Measurements from ENCODE around the gene GRAMD2B. TPM values are rescaled to one million over a fixed set of nuclear protein-coding genes. Genes with fewer than 3 reads are reported as not detected.

The GRAMD2B gene
- total and polyA plus RNA-seq, 5 donors from 2014 or later, result 6.5 to 16.8 (median 8.1) TPM

- Histone ChIP-seq H3K27me3 (ENCODE audit: control insufficient read depth, insufficient read depth, low read length) (no peaks in the 10 kb centered on the region), H3K4me1 (ENCODE audit: control insufficient read depth, insufficient read depth, low read length, poor library complexity, severe bottlenecking) (no peaks in the 10 kb centered on the region), H3K4me3 (ENCODE audit: low read depth, low read length) (no peak overlapping the region), H3K27ac (ENCODE audit: insufficient read depth, low read length, poor library complexity, severe bottlenecking) (no peak overlapping the region), H3K9me3 (ENCODE audit: control insufficient read depth in 2 of 2, low read length in 2 of 2) (no peaks in the 10 kb centered on the region), H3K36me3 (ENCODE audit: control insufficient read depth, insufficient read depth, low read length) (no peaks in the 10 kb centered on the region)
- Mint-ChIP-seq H3K36me3 (no peaks in the 10 kb centered on the region), H3K27me3 (peaks cover 4% of the 10 kb centered on the region), H3K4me3 (no peak overlapping the region), H3K9me3 (peaks cover 0 to 3% (median 0%) of the 10 kb centered on the region in 7 donors), H3K4me1 (peaks cover 0 to 4% (median 0%) of the 10 kb centered on the region in 4 donors), H3K27ac (no peak overlapping the region)
- DNase-seq (no peak), ATAC-seq (ENCODE audit: low read depth in 2 of 2) (no peak)
Measured at GRCh38 chr5:126527892-126528291, 104.7 kb downstream of the GRAMD2B start.

DNA sequence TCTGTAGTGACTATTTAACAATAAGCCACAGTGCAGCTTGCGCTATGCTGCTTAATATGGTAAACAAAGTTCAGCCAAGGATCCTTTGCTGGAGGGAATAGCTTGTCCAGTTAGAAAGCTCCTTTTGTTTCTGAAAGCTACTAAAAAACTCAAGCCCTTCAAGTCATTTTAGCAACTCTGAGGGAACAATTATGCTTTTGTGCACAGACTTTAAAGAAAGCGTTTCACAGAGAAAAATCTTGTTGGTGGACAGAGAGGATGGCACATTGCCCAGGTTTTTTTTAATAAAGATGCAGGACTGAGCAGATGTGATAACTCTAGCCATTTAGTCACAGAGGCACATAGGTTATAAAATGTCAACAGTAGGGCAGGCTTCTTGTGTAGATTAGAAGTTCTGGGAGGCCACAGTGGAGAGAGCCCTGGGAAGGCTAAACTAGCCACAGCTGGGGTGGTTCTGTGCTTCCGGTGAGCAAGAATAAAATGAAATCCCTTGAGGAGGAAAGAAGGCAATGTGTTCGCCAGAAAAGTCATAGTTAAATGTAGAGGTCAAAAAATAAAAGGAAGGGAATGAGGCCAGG is 108.4 kb downstream of the GRAMD2B start:
- no peak overlapping the region for H3K4me3 Mint-ChIP-seq
- no peaks in the 10 kb centered on the region for H3K36me3 Mint-ChIP-seq
- peaks cover 0 to 4% (median 0%) of the 10 kb centered on the region in 4 donors for H3K4me1 Mint-ChIP-seq
- Histone ChIP-seq H3K4me1 (ENCODE audit: control insufficient read depth, insufficient read depth, low read length, poor library complexity, severe bottlenecking) (no peaks in the 10 kb centered on the region), H3K36me3 (ENCODE audit: control insufficient read depth, insufficient read depth, low read length) (no peaks in the 10 kb centered on the region), H3K27ac (ENCODE audit: insufficient read depth, low read length, poor library complexity, severe bottlenecking) (no peak overlapping the region), H3K9me3 (ENCODE audit: control insufficient read depth in 2 of 2, low read length in 2 of 2) (no peaks in the 10 kb centered on the region), H3K27me3 (ENCODE audit: control insufficient read depth, insufficient read depth, low read length) (no peaks in the 10 kb centered on the region), H3K4me3 (ENCODE audit: low read depth, low read length) (no peak overlapping the region)
- ATAC-seq (ENCODE audit: low read depth in 2 of 2), result no peak
- H3K9me3 Mint-ChIP-seq, result no peaks in the 10 kb centered on the region
- H3K27ac Mint-ChIP-seq, result no peak overlapping the region
- H3K27me3 Mint-ChIP-seq, result no peaks in the 10 kb centered on the region
- DNase-seq, result no peak

- no peak overlapping the region for H3K27ac ChIP-seq (ENCODE audit: insufficient read depth, low read length, poor library complexity, severe bottlenecking)
- H3K4me1 ChIP-seq (ENCODE audit: control insufficient read depth, insufficient read depth, low read length, poor library complexity, severe bottlenecking), result no peaks in the 10 kb centered on the region
- ATAC-seq (ENCODE audit: low read depth in 2 of 2) (no peak), DNase-seq (no peak)
- Mint-ChIP-seq H3K4me1 (peaks cover 0 to 4% (median 0%) of the 10 kb centered on the region in 4 donors), H3K27ac (peak overlapping the region in 1 of 3 donors; percentile 56), H3K9me3 (no peaks in the 10 kb centered on the region), H3K27me3 (peaks cover 4% of the 10 kb centered on the region), H3K36me3 (no peaks in the 10 kb centered on the region), H3K4me3 (no peak overlapping the region)
- no peaks in the 10 kb centered on the region for H3K9me3 ChIP-seq (ENCODE audit: control insufficient read depth in 2 of 2, low read length in 2 of 2)
- no peaks in the 10 kb centered on the region for H3K27me3 ChIP-seq (ENCODE audit: control insufficient read depth, insufficient read depth, low read length)
- H3K4me3 ChIP-seq (ENCODE audit: low read depth, low read length), result no peak overlapping the region
- H3K36me3 ChIP-seq (ENCODE audit: control insufficient read depth, insufficient read depth, low read length), result no peaks in the 10 kb centered on the region
Measured at GRCh38 chr5:126534553-126534952, 111.3 kb downstream of the GRAMD2B start.

- no peak for DNase-seq
- Histone ChIP-seq H3K9me3 (ENCODE audit: control insufficient read depth in 2 of 2, low read length in 2 of 2) (no peaks in the 10 kb centered on the region), H3K27ac (ENCODE audit: insufficient read depth, low read length, poor library complexity, severe bottlenecking) (no peak overlapping the region), H3K4me3 (ENCODE audit: low read depth, low read length) (no peak overlapping the region), H3K36me3 (ENCODE audit: control insufficient read depth, insufficient read depth, low read length) (no peaks in the 10 kb centered on the region), H3K27me3 (ENCODE audit: control insufficient read depth, insufficient read depth, low read length) (no peaks in the 10 kb centered on the region), H3K4me1 (ENCODE audit: control insufficient read depth, insufficient read depth, low read length, poor library complexity, severe bottlenecking) (no peaks in the 10 kb centered on the region)
- Mint-ChIP-seq H3K27ac (peak overlapping the region in 1 of 3 donors; percentile 50), H3K27me3 (peaks cover 10% of the 10 kb centered on the region), H3K4me3 (no peak overlapping the region), H3K4me1 (peaks cover 0 to 4% (median 0%) of the 10 kb centered on the region in 4 donors), H3K9me3 (no peaks in the 10 kb centered on the region), H3K36me3 (no peaks in the 10 kb centered on the region)
- no peak for ATAC-seq (ENCODE audit: low read depth in 2 of 2)
Measured at GRCh38 chr5:126535856-126536545, 112.8 kb downstream of the GRAMD2B start.

DNA sequence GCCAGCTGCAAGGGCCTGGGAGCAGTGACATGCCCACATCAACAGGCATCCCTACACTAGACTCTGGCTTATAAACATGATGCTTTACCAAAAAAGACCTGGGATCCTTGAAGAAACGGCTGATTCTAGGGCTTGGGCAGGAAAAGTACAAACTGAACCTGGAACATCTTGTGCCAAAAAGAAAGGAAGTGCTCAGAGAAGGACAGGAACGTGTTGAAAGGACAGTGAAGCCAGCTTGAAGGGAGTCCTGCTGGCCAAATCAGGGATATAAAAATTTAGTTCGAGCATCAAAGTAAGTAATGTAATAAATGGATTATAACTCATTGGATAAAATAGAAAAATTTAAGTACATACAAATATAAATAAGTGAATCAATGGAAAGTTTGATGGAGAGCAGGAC is 113.7 kb downstream of the GRAMD2B start:
- H3K4me3 Mint-ChIP-seq, result no peak overlapping the region
- peaks cover 0 to under 1% (median 0%) of the 10 kb centered on the region in 4 donors for H3K4me1 Mint-ChIP-seq
- no peaks in the 10 kb centered on the region for H3K36me3 Mint-ChIP-seq
- no peaks in the 10 kb centered on the region for H3K9me3 Mint-ChIP-seq
- no peaks in the 10 kb centered on the region for H3K27me3 ChIP-seq (ENCODE audit: control insufficient read depth, insufficient read depth, low read length)
- H3K4me1 ChIP-seq (ENCODE audit: control insufficient read depth, insufficient read depth, low read length, poor library complexity, severe bottlenecking), result no peaks in the 10 kb centered on the region
- H3K27me3 Mint-ChIP-seq, result peaks cover 14% of the 10 kb centered on the region
- H3K36me3 ChIP-seq (ENCODE audit: control insufficient read depth, insufficient read depth, low read length), result no peaks in the 10 kb centered on the region
- ATAC-seq (ENCODE audit: low read depth in 2 of 2) (no peak), DNase-seq (no peak)
- H3K9me3 ChIP-seq (ENCODE audit: control insufficient read depth in 2 of 2, low read length in 2 of 2), result no peaks in the 10 kb centered on the region
- H3K27ac Mint-ChIP-seq, result peak overlapping the region in 1 of 3 donors; percentile 50
- no peak overlapping the region for H3K27ac ChIP-seq (ENCODE audit: insufficient read depth, low read length, poor library complexity, severe bottlenecking)
- H3K4me3 ChIP-seq (ENCODE audit: low read depth, low read length), result no peak overlapping the region

GRCh38 chr5:126538579-126538978 is 115.4 kb downstream of the GRAMD2B start:
- Histone ChIP-seq H3K27me3 (ENCODE audit: control insufficient read depth, insufficient read depth, low read length) (no peaks in the 10 kb centered on the region), H3K4me1 (ENCODE audit: control insufficient read depth, insufficient read depth, low read length, poor library complexity, severe bottlenecking) (no peaks in the 10 kb centered on the region), H3K27ac (ENCODE audit: insufficient read depth, low read length, poor library complexity, severe bottlenecking) (no peak overlapping the region), H3K4me3 (ENCODE audit: low read depth, low read length) (no peak overlapping the region), H3K9me3 (ENCODE audit: control insufficient read depth in 2 of 2, low read length in 2 of 2) (no peaks in the 10 kb centered on the region), H3K36me3 (ENCODE audit: control insufficient read depth, insufficient read depth, low read length) (no peaks in the 10 kb centered on the region)
- H3K27ac Mint-ChIP-seq, result no peak overlapping the region
- DNase-seq, result no peak
- ATAC-seq (ENCODE audit: low read depth in 2 of 2), result no peak
- H3K36me3 Mint-ChIP-seq, result no peaks in the 10 kb centered on the region
- H3K4me1 Mint-ChIP-seq, result no peaks in the 10 kb centered on the region
- H3K9me3 Mint-ChIP-seq, result no peaks in the 10 kb centered on the region
- H3K27me3 Mint-ChIP-seq, result peaks cover 20% of the 10 kb centered on the region
- H3K4me3 Mint-ChIP-seq, result no peak overlapping the region

GRCh38 chr5:126540631-126541030 is 117.4 kb downstream of the GRAMD2B start:
- Histone ChIP-seq H3K4me1 (ENCODE audit: control insufficient read depth, insufficient read depth, low read length, poor library complexity, severe bottlenecking) (no peaks in the 10 kb centered on the region), H3K9me3 (ENCODE audit: control insufficient read depth in 2 of 2, low read length in 2 of 2) (no peaks in the 10 kb centered on the region), H3K27ac (ENCODE audit: insufficient read depth, low read length, poor library complexity, severe bottlenecking) (no peak overlapping the region), H3K27me3 (ENCODE audit: control insufficient read depth, insufficient read depth, low read length) (no peaks in the 10 kb centered on the region), H3K4me3 (ENCODE audit: low read depth, low read length) (no peak overlapping the region), H3K36me3 (ENCODE audit: control insufficient read depth, insufficient read depth, low read length) (no peaks in the 10 kb centered on the region)
- Mint-ChIP-seq H3K36me3 (no peaks in the 10 kb centered on the region), H3K27ac (no peak overlapping the region), H3K27me3 (peaks cover 25% of the 10 kb centered on the region), H3K4me3 (no peak overlapping the region), H3K9me3 (no peaks in the 10 kb centered on the region), H3K4me1 (no peaks in the 10 kb centered on the region)
- DNase-seq (no peak), ATAC-seq (ENCODE audit: low read depth in 2 of 2) (no peak)

DNA sequence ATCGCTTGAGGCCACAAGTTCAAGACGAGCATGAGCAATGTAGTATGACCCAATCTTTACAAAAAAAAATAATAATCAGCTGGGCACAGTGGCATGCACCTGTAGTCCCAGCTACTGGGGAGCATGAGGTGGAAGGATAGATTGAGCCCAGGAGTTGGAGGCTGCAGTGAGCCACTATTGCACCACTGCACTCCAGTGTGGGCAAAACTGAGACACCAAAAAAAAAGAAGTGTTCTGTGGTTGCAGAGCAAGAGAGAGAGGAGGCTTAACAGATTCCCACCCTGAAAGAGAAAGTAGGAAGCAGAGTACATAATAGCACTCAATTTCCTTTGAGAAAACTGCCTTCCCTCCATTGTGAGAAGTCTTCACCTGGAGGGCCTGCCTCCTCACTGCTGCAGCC is 119.2 kb downstream of the GRAMD2B start:
- ATAC-seq (ENCODE audit: low read depth in 2 of 2) (no peak), DNase-seq (no peak)
- Histone ChIP-seq H3K27me3 (ENCODE audit: control insufficient read depth, insufficient read depth, low read length) (no peaks in the 10 kb centered on the region), H3K4me3 (ENCODE audit: low read depth, low read length) (no peak overlapping the region), H3K4me1 (ENCODE audit: control insufficient read depth, insufficient read depth, low read length, poor library complexity, severe bottlenecking) (no peaks in the 10 kb centered on the region), H3K27ac (ENCODE audit: insufficient read depth, low read length, poor library complexity, severe bottlenecking) (no peak overlapping the region), H3K9me3 (ENCODE audit: control insufficient read depth in 2 of 2, low read length in 2 of 2) (no peaks in the 10 kb centered on the region), H3K36me3 (ENCODE audit: control insufficient read depth, insufficient read depth, low read length) (no peaks in the 10 kb centered on the region)
- Mint-ChIP-seq H3K36me3 (no peaks in the 10 kb centered on the region), H3K27me3 (peaks cover 25% of the 10 kb centered on the region), H3K27ac (no peak overlapping the region), H3K9me3 (no peaks in the 10 kb centered on the region), H3K4me3 (no peak overlapping the region), H3K4me1 (no peaks in the 10 kb centered on the region)

Data from CD4-positive, CD25-positive, alpha-beta regulatory T cell (primary cell).